AG04450 (cell line): ENCODE results near the gene ZNF322. TPM values are rescaled to one million over a fixed set of nuclear protein-coding genes. Genes with fewer than 3 reads are reported as not detected.

Source experiments
- CTCF ChIA-PET: fragments of 300-600, 350-600 bp; formaldehyde crosslinking; extraction: SDS; loops from one replicate; lab custom pipeline; 2022; ENCODE audit warnings: antibody characterized with exemption, inconsistent platforms; lab: Charles Lee
- POLR2A ChIA-PET: fragments of 350-600 bp; formaldehyde crosslinking; extraction: SDS; loops from one replicate; lab custom pipeline; 2021; ENCODE audit warnings: antibody characterized with exemption, inconsistent platforms; lab: Yijun Ruan, JAX
- DNase-seq: peaks from one replicate; pipeline ENCODE4 v3.0.0-alpha.2; 2011; ENCODE audit warnings: low read depth, low spot score
- H3K27ac ChIP-seq: one replicate; pipeline ENCODE4 v1.5.1; 2012; ENCODE audit warnings: low read depth, low read length, control low read depth
- H3K27me3 ChIP-seq: one replicate; pipeline ENCODE4 v1.6.0; 2012; ENCODE audit warnings: low read length; ENCODE audit not compliant: control insufficient read depth, insufficient read depth
- H3K4me3 ChIP-seq: 2 replicates; pipeline ENCODE4 v1.5.1; 2011; ENCODE audit warnings: mild to moderate bottlenecking, low read depth, low read length, control low read depth
- H3K9me3 ChIP-seq: 2 replicates; pipeline ENCODE4 v1.5.1; 2012; ENCODE audit warnings: low read length; ENCODE audit not compliant: control insufficient read depth, insufficient read depth
- CTCF ChIP-seq: IDR thresholded peaks from 2 replicates; pipeline ENCODE4 v1.5.1; 2011; ENCODE audit warnings: low read depth, low read length, control low read depth, inconsistent platforms
- polyA plus RNA-seq: library from polyadenylated mRNA; depleted of rRNA; stranded (reverse); fragments of >200 nt; gene quantifications from 2 replicates; pipeline ENCODE4 v1.2.3, GENCODE V29; 2011; rRNA removed

Gene ZNF322
- polyA plus RNA-seq, 1 experiment: 19.5 TPM

- POLR2A ChIA-PET: interaction anchor here (1.2 kb wide), 1 partner anchor 17 kb away, joined by 3 read pairs; no protein-coding TSS in a partner anchor
Measured at GRCh38 chr6:26593278-26594130, 66.0 kb downstream of the ZNF322 start.

GRCh38 chr6:26592649-26593048 is 66.9 kb downstream of the ZNF322 start:
- POLR2A ChIA-PET: interaction anchor here (1.2 kb wide), 1 partner anchor 16 kb away, joined by 3 read pairs; no protein-coding TSS in a partner anchor
- CTCF ChIA-PET: interaction anchor here (1.2 to 7.7 kb wide), 5 partner anchors 13 to 486 kb away, joined by 3 to 280 read pairs (median 4); no protein-coding TSS in a partner anchor
- Histone ChIP-seq H3K27ac (no peak overlapping the region), H3K4me3 (no peak overlapping the region), H3K9me3 (no peaks in the 10 kb centered on the region; the same call in 1 of the 2 replicates), H3K27me3 (no peaks in the 10 kb centered on the region)
- DNase-seq: no peak
- no peak for TF ChIP-seq CTCF

More at GRCh38 chr6:26593278-26594130, 66.0 kb downstream of the ZNF322 start:
- H3K4me3 ChIP-seq: no peak overlapping the region
- no peak for TF ChIP-seq CTCF
- CTCF ChIA-PET: interaction anchor here (0.6 to 7.7 kb wide), 8 partner anchors 14 to 576 kb away, joined by 3 to 280 read pairs (median 4); a partner anchor contains a TSS
- H3K9me3 ChIP-seq: no peaks in the 10 kb centered on the region; the same call in 1 of the 2 replicates
- no peak for DNase-seq
- no peaks in the 10 kb centered on the region for H3K27me3 ChIP-seq
- no peak overlapping the region for H3K27ac ChIP-seq

- Histone ChIP-seq H3K27me3 (no peaks in the 10 kb centered on the region), H3K4me3 (no peak overlapping the region), H3K9me3 (no peaks in the 10 kb centered on the region), H3K27ac (no peak overlapping the region)
- TF ChIP-seq CTCF: no peak
- POLR2A ChIA-PET: no interaction called here
- CTCF ChIA-PET: interaction anchor here (1.2 kb wide), 1 partner anchor 247 kb away, joined by 3 read pairs; no protein-coding TSS in a partner anchor
- no peak for DNase-seq
Measured at GRCh38 chr6:26588965-26589364, 70.6 kb downstream of the ZNF322 start.

Other genes starting within 250 kb of the ZNF322 start
- gene BTN3A3, start 219.2 kb downstream of the ZNF322 start, polyA plus RNA-seq: 40.5 and 45.6 TPM in 2 replicates
- 29.5 TPM in 2 replicates for gene BTN2A1, start 201.8 kb downstream of the ZNF322 start, polyA plus RNA-seq
- gene BTN1A1, start 159.4 kb downstream of the ZNF322 start, polyA plus RNA-seq: 0.04 TPM in 1 of 2 replicates, not detected in the other
- gene HMGN4, start 121.4 kb downstream of the ZNF322 start, polyA plus RNA-seq: 59.0 and 72.3 TPM in 2 replicates
- gene ABT1, start 62.8 kb downstream of the ZNF322 start, polyA plus RNA-seq: 12.8 and 14.9 TPM in 2 replicates